K562 (cell line): ENCODE data around the gene ODAD3. TPM values are rescaled to one million over a fixed set of nuclear protein-coding genes. Genes with fewer than 3 reads are reported as not detected.
A peak's percentile ranks its signal among the peaks of the same experiment; 100 is the strongest.

Experiments
- CEBPG ChIP-seq, 3 experiments: fragments of 200-800 bp in 1 of 3; sonication (Bioruptor generic) in 1 of 3; sonication (generic) in 1 of 3; formaldehyde crosslinking in 1 of 3; IDR thresholded peaks in 2 of 3; conservative IDR thresholded peaks in 1 of 3; 2 replicates each; pipeline versions ENCODE4 v1.6.1 to v1.8.0; 2016 to 2022; ENCODE audit warnings: missing compliant biosample characterization in 2 of 3, missing genetic modification characterization in 2 of 3, mild to moderate bottlenecking in 1 of 3, missing genetic modification reagents in 1 of 3
- CTCF ChIP-seq, 3 experiments: IDR thresholded peaks in 2 of 3; conservative IDR thresholded peaks in 1 of 3; 2 replicates each; pipeline ENCODE4 v1.5.1; 2011 to 2012; ENCODE audit warnings: low read length in 3 of 3, mild to moderate bottlenecking in 3 of 3, control low read depth in 2 of 3, improper control_type of control experiment in 1 of 3, inconsistent platforms in 1 of 3, low read depth in 1 of 3, mixed read lengths in 1 of 3, moderate library complexity in 1 of 3; ENCODE audit not compliant: insufficient read depth in 2 of 3
- DPF2 ChIP-seq: fragments of 450-650 bp; IDR thresholded peaks from 2 replicates; pipeline ENCODE4 v1.6.1; 2016
- FOXJ3 ChIP-seq: sonication (generic); formaldehyde crosslinking; IDR thresholded peaks from 2 replicates; pipeline ENCODE4 v1.4.0; 2020; ENCODE audit warnings: mild to moderate bottlenecking, missing genetic modification reagents
- MYNN ChIP-seq, 2 experiments: sonication (generic); formaldehyde crosslinking in 1 of 2; IDR thresholded peaks; 2 replicates each; pipeline versions ENCODE4 v1.5.0 to v1.6.1; 2016 to 2020; ENCODE audit warnings: antibody characterized with exemption in 1 of 2, missing genetic modification reagents in 1 of 2
- NCOA2 ChIP-seq, 2 experiments: fragments of 450-650 bp; IDR thresholded peaks; 2 replicates each; pipeline ENCODE4 v1.6.1; 2018; ENCODE audit warnings: mild to moderate bottlenecking in 2 of 2, moderate library complexity in 1 of 2; ENCODE audit not compliant: partially characterized antibody in 2 of 2
- NR2C1 ChIP-seq, 2 experiments: fragments of 450-650 bp; IDR thresholded peaks; 2 replicates each; pipeline ENCODE4 v1.6.1; 2017; ENCODE audit warnings: mild to moderate bottlenecking in 2 of 2, antibody characterized with exemption in 1 of 2, inconsistent platforms in 1 of 2, missing compliant biosample characterization in 1 of 2, missing genetic modification characterization in 1 of 2
- RBM15 ChIP-seq: fragments of 200-400 bp; formaldehyde crosslinking; IDR thresholded peaks from 2 replicates; pipeline ENCODE4 v1.6.1; 2018; ENCODE audit warnings: mild to moderate bottlenecking, low read length, moderate library complexity; ENCODE audit not compliant: insufficient read depth
- RNF219 ChIP-seq: fragments of 250-450 bp; sonication (Bioruptor Pico); IDR thresholded peaks from 2 replicates; pipeline ENCODE4 v1.5.0; 2022; ENCODE audit warnings: mild to moderate bottlenecking
- SMARCE1 ChIP-seq: fragments of 450-650 bp; IDR thresholded peaks from 2 replicates; pipeline ENCODE4 v1.7.1; 2016; ENCODE audit warnings: mild to moderate bottlenecking
- STAT5A ChIP-seq: IDR thresholded peaks from 2 replicates; pipeline ENCODE4 v1.6.1; 2012; ENCODE audit warnings: low read length, inconsistent platforms, borderline replicate concordance
- ZBTB49 ChIP-seq: sonication (generic); formaldehyde crosslinking; IDR thresholded peaks from 2 replicates; pipeline ENCODE4 v1.8.0; 2022; ENCODE audit warnings: missing genetic modification reagents, mild to moderate bottlenecking, borderline replicate concordance
- ZNF561 ChIP-seq: fragments of 450-650 bp; formaldehyde crosslinking; conservative IDR thresholded peaks from 2 replicates; pipeline ENCODE4 v1.4.0; 2020; ENCODE audit warnings: mild to moderate bottlenecking, moderate library complexity
- ZNF592 ChIP-seq: fragments of 450-650 bp; IDR thresholded peaks from 2 replicates; pipeline ENCODE4 v1.6.1; 2017; ENCODE audit warnings: antibody characterized with exemption, mild to moderate bottlenecking
- ZNF77 ChIP-seq: fragments of 250-450 bp; sonication (Bioruptor Pico); IDR thresholded peaks from 2 replicates; pipeline ENCODE4 v1.5.0; 2020
- ZNF830 ChIP-seq: fragments of 250-450 bp; sonication (Bioruptor Pico); IDR thresholded peaks from 2 replicates; pipeline ENCODE4 v1.5.0; 2021; ENCODE audit warnings: mild to moderate bottlenecking
- polyA plus RNA-seq, 8 experiments: library from polyadenylated mRNA; depleted of rRNA in 4 of 8; stranded (reverse) in 5 of 8; unstranded in 3 of 8; fragments of >200 nt; fragmentation: Nextera tagmentation in 2 of 8; fragmentation: Illumina TruSeq in 1 of 8; extraction: Ambion mirVana in 2 of 8; extraction: Trizol in 1 of 8; gene quantifications; 2 replicates each; pipeline versions ENCODE4 v1.2.1 to v1.2.3, GENCODE V29; 2011 to 2014; ENCODE audit warnings: inconsistent platforms in 1 of 8, missing spikeins in 1 of 8
- total RNA-seq, 7 experiments: library from RNA; depleted of rRNA in 6 of 7; stranded (reverse); fragments of >200 nt in 6 of 7; fragmentation: Illumina TruSeq in 2 of 7; extraction: Trizol in 2 of 7; gene quantifications; 2 replicates each; pipeline versions ENCODE4 v1.2.1 to v1.2.3, GENCODE V29; 2011 to 2021; ENCODE audit warnings: low replicate concordance in 1 of 7

The ODAD3 gene
- total and polyA plus RNA-seq, 9 of the 15 experiments (the other 6 are each of a cell fraction or from before 2014, with no cell fraction given) = 0.07 to 0.72 (median 0.14) TPM; not detected in 2

- TF ChIP-seq CTCF (IDR thresholded peaks at IDR 0.05 in 2 of 3, conservative IDR thresholded peaks at IDR 0.05 in 1 of 3; ENCODE audit: insufficient read depth in 2 of 3, low read depth in 1 of 3, low read length in 3 of 3) (no peak), ZBTB49 (CRISPR knock-in tag) (no peak), RBM15 (no peak), DPF2 (no peak), RNF219 (CRISPR knock-in tag) (no peak), CEBPG (CRISPR knock-in tag; IDR thresholded peaks at IDR 0.05) (peak; percentile 64; the same call in 1 of the 2 replicates), CEBPG (tag; conservative IDR thresholded peaks at IDR 0.05 in 1 of 2, IDR thresholded peaks at IDR 0.05 in 1 of 2) (peak; percentile 77 to 80), ZNF561 (CRISPR knock-in tag) (0 out of 2 replicates have a peak, but pooled peaks have one; percentile 37), NR2C1 (IDR thresholded peaks at IDR 0.05) (no peak), NR2C1 (tag; IDR thresholded peaks at IDR 0.05) (peak; percentile 74), ZNF77 (CRISPR knock-in tag) (no peak), NCOA2 (IDR thresholded peaks at IDR 0.05; ENCODE audit: partially characterized antibody in 2 of 2) (no peak), FOXJ3 (CRISPR knock-in tag) (no peak), STAT5A (no peak), ZNF830 (CRISPR knock-in tag) (no peak), ZNF592 (no peak), MYNN (IDR thresholded peaks at IDR 0.05) (no peak), MYNN (CRISPR knock-in tag; IDR thresholded peaks at IDR 0.05) (no peak), SMARCE1 (no peak)
Measured at GRCh38 chr19:11374433-11375142, 60.3 kb downstream of the ODAD3 start, which contains the start of gene SWSAP1 (continued).
